Thoracic aorta (tissue), 2 donors: ENCODE results near the gene NCOR1. TPM values are rescaled to one million over a fixed set of nuclear protein-coding genes. Genes with fewer than 3 reads are reported as not detected.
A peak's percentile ranks its signal among the peaks of the same experiment; 100 is the strongest.

Source experiments
- ATAC-seq: fragments of 150-250 bp; one replicate; pipeline ENCODE4 v1.8.0; 2017; ENCODE audit warnings: low read depth; ENCODE audit not compliant: insufficient number of reproducible peaks, low FRiP score
- DNase-seq: peaks from one replicate; pipeline ENCODE4 v3.0.0-alpha.2; 2020; ENCODE audit warnings: low spot score
- H3K27ac ChIP-seq, 2 donors: fragments of 200-600 bp; sonication (generic); 1 replicate in 1 of 2; 2 replicates in 1 of 2; pipeline ENCODE4 v1.5.1; 2016; ENCODE audit warnings: mild to moderate bottlenecking in 2 of 2, moderate library complexity in 2 of 2
- H3K27me3 ChIP-seq: fragments of 200-600 bp; sonication (generic); replicated peaks from 2 replicates; pipeline ENCODE4 v1.6.0; 2016; ENCODE audit warnings: mild to moderate bottlenecking; ENCODE audit not compliant: insufficient read depth
- H3K36me3 ChIP-seq: fragments of 200-600 bp; sonication (generic); one replicate; pipeline ENCODE4 v1.5.1; 2016
- H3K4me1 ChIP-seq, 2 donors: fragments of 200-600 bp; sonication (generic); 1 replicate in 1 of 2; 2 replicates in 1 of 2; pipeline versions ENCODE4 v1.5.1 to v1.6.0; 2016; ENCODE audit warnings: low read depth in 2 of 2, mild to moderate bottlenecking in 1 of 2; ENCODE audit not compliant: control insufficient read depth in 1 of 2
- H3K4me3 ChIP-seq: fragments of 200-600 bp; sonication (generic); 2 replicates; pipeline ENCODE4 v1.5.1; 2016; ENCODE audit warnings: mild to moderate bottlenecking
- H3K9me3 ChIP-seq: fragments of 200-600 bp; sonication (generic); 2 replicates; pipeline ENCODE4 v1.5.1; 2016
- CTCF ChIP-seq: fragments of 200-600 bp; sonication (generic); IDR thresholded peaks from one replicate; pipeline ENCODE4 v1.5.1; 2019; ENCODE audit warnings: antibody characterized with exemption
- total RNA-seq, 2 donors: library from RNA; depleted of rRNA; stranded (reverse); fragments of >200 nt; gene quantifications; one replicate each; pipeline versions ENCODE4 v1.1.0 to v1.2.3, GENCODE V29; 2016

NCOR1 gene
- total RNA-seq, 2 donors from 2014 or later: 131 to 178 TPM

GRCh38 chr17:15999974-16000827 is 215.1 kb downstream of the NCOR1 start:
- H3K9me3 ChIP-seq: no peaks in the 10 kb centered on the region
- no peaks in the 10 kb centered on the region for H3K27me3 ChIP-seq
- H3K27ac ChIP-seq: peak overlapping the region; percentile 94
- DNase-seq (no peak), ATAC-seq (peak; percentile 3)
- H3K36me3 ChIP-seq: peaks cover 22% of the 10 kb centered on the region
- H3K4me3 ChIP-seq: peak overlapping the region; percentile 87
- H3K4me1 ChIP-seq: peaks cover 11 to 19% of the 10 kb centered on the region in 2 donors
- no peak for TF ChIP-seq CTCF

GRCh38 chr17:15999141-15999973 is 216.0 kb downstream of the NCOR1 start, which contains the start of the genes TTC19 and ZSWIM7:
TTC19 (plus strand) TSS chr17:15999824; CDS start chr17:15999849, 25 bp downstream.
ZSWIM7 (minus strand) TSS chr17:15999704; CDS start chr17:15999594, 110 bp downstream.
- peak; percentile 95 for ATAC-seq
- Histone ChIP-seq H3K9me3 (no peaks in the 10 kb centered on the region), H3K27me3 (no peaks in the 10 kb centered on the region), H3K4me1 (peaks cover 11 to 19% of the 10 kb centered on the region in 2 donors), H3K4me3 (peak within 1 kb of the TSS; percentile 87), H3K27ac (peak within 1 kb of the TSS; percentile 94), H3K36me3 (peaks cover 14% of the 10 kb centered on the region)
- peak; percentile 72 for DNase-seq
- TF ChIP-seq CTCF: peak; percentile 9

GRCh38 chr17:15998031-15998562 is 217.2 kb downstream of the NCOR1 start:
- ATAC-seq: no peak
- H3K9me3 ChIP-seq: no peaks in the 10 kb centered on the region

GRCh38 chr17:15996322-15996721 is 219.0 kb downstream of the NCOR1 start:
- Histone ChIP-seq H3K27me3 (no peaks in the 10 kb centered on the region), H3K9me3 (no peaks in the 10 kb centered on the region), H3K27ac (no peak overlapping the region), H3K4me3 (no peak overlapping the region), H3K4me1 (peaks cover 8 to 17% of the 10 kb centered on the region in 2 donors), H3K36me3 (peaks cover 9% of the 10 kb centered on the region)
- no peak for TF ChIP-seq CTCF
- DNase-seq (no peak), ATAC-seq (no peak)

More at GRCh38 chr17:15998031-15998562, 217.2 kb downstream of the NCOR1 start:
- DNase-seq: no peak
- peaks cover 3% of the 10 kb centered on the region for H3K36me3 ChIP-seq
- TF ChIP-seq CTCF: no peak
- H3K27me3 ChIP-seq: no peaks in the 10 kb centered on the region
- peaks cover 11 to 19% of the 10 kb centered on the region in 2 donors for H3K4me1 ChIP-seq
- no peak overlapping the region for H3K27ac ChIP-seq
- H3K4me3 ChIP-seq: no peak overlapping the region
